HCT116 (cell line): ENCODE results near the gene SLC44A4. TPM values are rescaled to one million over a fixed set of nuclear protein-coding genes. Genes with fewer than 3 reads are reported as not detected.
A peak's percentile ranks its signal among the peaks of the same experiment; 100 is the strongest.
"Not testable (repeated sequence)": the region's sequence is repeated elsewhere in the genome, so short reads cannot be mapped to it uniquely, and the experiment has no call there.

Experiments used
- ATAC-seq: fragments of 200-7000 bp; cut with Tn5 transposase; 2 replicates; pipeline ENCODE4 v1.9.1; 2020; ENCODE audit warnings: mild to moderate bottlenecking, moderate library complexity
- BruUV-seq: library from RNA; stranded (reverse); fragments of 400-500 nt; replicated peaks from 2 replicates; lab custom pipeline; 2021; lab: Mats Ljungman, UMichigan
- CTCF ChIA-PET: fragments of 300-600 bp; sonication (Branson Sonifier 250); formaldehyde crosslinking; loops from one replicate; lab custom pipeline; 2021; ENCODE audit warnings: antibody characterized with exemption; lab: Charles Lee
- POLR2A ChIA-PET: fragments of 300-600, 350-600 bp; sonication (Branson Sonifier 250); formaldehyde crosslinking; loops from one replicate; lab custom pipeline; 2021; ENCODE audit warnings: antibody characterized with exemption; lab: Charles Lee
- RAD21 ChIA-PET, 2 experiments: fragments of 300-600 bp; sonication (Branson Sonifier 250); formaldehyde crosslinking; loops; one replicate each; lab custom pipeline; 2023; ENCODE audit warnings: low total read pairs in 2 of 2; ENCODE audit not compliant: uncharacterized antibody in 2 of 2, unreplicated experiment in 2 of 2, low non-redundant PET in 1 of 2; lab: Charles Lee
- DNase-seq: peaks from one replicate; pipeline ENCODE4 v3.0.0-alpha.2; 2010; ENCODE audit warnings: low read depth, low spot score
- H2AFZ ChIP-seq: fragments of 200-600 bp; shearing (Covaris generic), sonication (generic); 2 replicates; pipeline ENCODE4 v1.6.1; 2017; ENCODE audit warnings: low read depth, mixed run types, mixed read lengths, antibody characterized with exemption, low read length; ENCODE audit not compliant: poor library complexity, severe bottlenecking
- H3K27ac ChIP-seq: 2 replicates; pipeline ENCODE4 v1.5.1; 2012; ENCODE audit warnings: low read depth, low read length
- H3K27me3 ChIP-seq: fragments of 200-600 bp; sonication (generic); 2 replicates; pipeline ENCODE4 v1.6.1; 2016; ENCODE audit warnings: mixed run types, low read length, mixed read lengths; ENCODE audit not compliant: insufficient read depth
- H3K36me3 ChIP-seq, 2 experiments: fragments of 200-500 bp in 1 of 2; fragments of 200-600 bp in 1 of 2; sonication (Bioruptor generic) in 1 of 2; sonication (generic) in 1 of 2; 2 replicates each; pipeline versions ENCODE4 v1.5.1 to v1.6.1; 2014 to 2016; ENCODE audit warnings: low read length in 2 of 2, inconsistent platforms in 1 of 2, mixed read lengths in 1 of 2, mixed run types in 1 of 2; ENCODE audit not compliant: insufficient read depth in 2 of 2, control insufficient read depth in 1 of 2
- H3K4me1 ChIP-seq, 2 experiments: fragments of 200-600 bp in 1 of 2; sonication (generic) in 1 of 2; 2 replicates each; pipeline versions ENCODE4 v1.5.1 to v1.6.1; 2012 to 2017; ENCODE audit warnings: low read length in 2 of 2, inconsistent platforms in 1 of 2, mild to moderate bottlenecking in 1 of 2, mixed read lengths in 1 of 2, mixed run types in 1 of 2, moderate library complexity in 1 of 2; ENCODE audit not compliant: insufficient read depth in 2 of 2, control insufficient read depth in 1 of 2
- H3K4me2 ChIP-seq: fragments of 200-600 bp; sonication (generic); 2 replicates; pipeline ENCODE4 v1.6.1; 2017; ENCODE audit warnings: mixed run types, low read length, mixed read lengths
- H3K4me3 ChIP-seq, 2 experiments: fragments of 200-600 bp in 1 of 2; sonication (generic) in 1 of 2; replicated peaks in 1 of 2; 2 replicates each; pipeline ENCODE4 v1.5.1; 2011 to 2016; ENCODE audit warnings: low read length in 2 of 2, control low read depth in 1 of 2, low read depth in 1 of 2, mild to moderate bottlenecking in 1 of 2, mixed read lengths in 1 of 2, mixed run types in 1 of 2
- H3K79me2 ChIP-seq: fragments of 200-600 bp; sonication (generic); 2 replicates; pipeline ENCODE4 v1.6.1; 2017; ENCODE audit warnings: mild to moderate bottlenecking, mixed run types, low read length, moderate library complexity, mixed read lengths; ENCODE audit not compliant: insufficient read depth
- H3K9ac ChIP-seq: fragments of 200-600 bp; sonication (generic); 2 replicates; pipeline ENCODE4 v1.6.1; 2016; ENCODE audit warnings: low read length, mixed read lengths
- H3K9me2 ChIP-seq: fragments of 200-600 bp; sonication (generic), shearing (Covaris generic); 2 replicates; pipeline ENCODE4 v1.6.1; 2017; ENCODE audit warnings: mixed run types, mild to moderate bottlenecking, moderate library complexity; ENCODE audit not compliant: insufficient read depth
- H3K9me3 ChIP-seq, 2 experiments: fragments of 200-500 bp in 1 of 2; fragments of 200-600 bp in 1 of 2; sonication (Bioruptor generic) in 1 of 2; sonication (generic) in 1 of 2; 2 replicates each; pipeline ENCODE4 v1.6.1; 2014 to 2017; ENCODE audit warnings: low read length in 2 of 2, mixed read lengths in 2 of 2, inconsistent platforms in 1 of 2, low read depth in 1 of 2, mild to moderate bottlenecking in 1 of 2, mixed run types in 1 of 2, moderate library complexity in 1 of 2; ENCODE audit not compliant: control insufficient read depth in 1 of 2, insufficient read depth in 1 of 2
- H4K20me1 ChIP-seq: fragments of 200-600 bp; sonication (generic), shearing (Covaris generic); 2 replicates; pipeline ENCODE4 v1.6.1; 2017; ENCODE audit warnings: mixed run types, mild to moderate bottlenecking, moderate library complexity; ENCODE audit not compliant: insufficient read depth
- CBX3 ChIP-seq: IDR thresholded peaks from 2 replicates; pipeline ENCODE4 v1.6.1; 2012; ENCODE audit warnings: low read depth
- EGR1 ChIP-seq: IDR thresholded peaks from 2 replicates; pipeline ENCODE4 v1.6.1; 2012; ENCODE audit warnings: low read depth
- ELF1 ChIP-seq: IDR thresholded peaks from 2 replicates; pipeline ENCODE4 v1.6.1; 2012; ENCODE audit warnings: low read depth, borderline replicate concordance
- EZH2phosphoT487 ChIP-seq: fragments of 200-600 bp; IDR thresholded peaks from 2 replicates; pipeline ENCODE4 v1.6.1; 2018; ENCODE audit warnings: antibody characterized with exemption, borderline replicate concordance
- POLR2A ChIP-seq: IDR thresholded peaks from 2 replicates; pipeline ENCODE4 v1.7.0; 2011; ENCODE audit warnings: borderline replicate concordance; ENCODE audit not compliant: insufficient read depth, insufficient read length; ENCODE audit errors: extremely low read depth
- POLR2AphosphoS5 ChIP-seq: IDR thresholded peaks from 2 replicates; pipeline ENCODE4 v1.6.1; 2011; ENCODE audit warnings: mild to moderate bottlenecking, low read depth, low read length, moderate library complexity
- RAD21 ChIP-seq: IDR thresholded peaks from 2 replicates; pipeline ENCODE4 v1.6.1; 2012; ENCODE audit warnings: low read depth, mild to moderate bottlenecking
- SIN3A ChIP-seq: IDR thresholded peaks from 2 replicates; pipeline ENCODE4 v1.6.1; 2012; ENCODE audit warnings: low read depth
- intact Hi-C: fragments of 100-400 bp; cut with micrococcal nuclease; formaldehyde crosslinking; loops from 2 replicates; pipeline ENCODE4 v1.10.0; 2022
- total RNA-seq: library from RNA; stranded (reverse); gene quantifications from one replicate; pipeline ENCODE4 v1.2.1, GENCODE V29; 2021; ENCODE audit not compliant: unreplicated experiment
- TF ChIP-seq, protein P1 (sequence below), 3 experiments: fragments of 200-600 bp in 1 of 3; sonication (generic) in 1 of 3; IDR thresholded peaks in 2 of 3; conservative IDR thresholded peaks in 1 of 3; 2 replicates each; pipeline ENCODE4 v1.5.1; 2012 to 2017; ENCODE audit warnings: low read depth in 2 of 3, low read length in 2 of 3, antibody characterized with exemption in 1 of 3, borderline replicate concordance in 1 of 3, control low read depth in 1 of 3, mild to moderate bottlenecking in 1 of 3, mixed read lengths in 1 of 3, mixed run types in 1 of 3, moderate library complexity in 1 of 3; ENCODE audit not compliant: insufficient read depth in 1 of 3

Gene SLC44A4
- total RNA-seq, 1 experiment from 2014 or later, result 0.74 TPM

DNA sequence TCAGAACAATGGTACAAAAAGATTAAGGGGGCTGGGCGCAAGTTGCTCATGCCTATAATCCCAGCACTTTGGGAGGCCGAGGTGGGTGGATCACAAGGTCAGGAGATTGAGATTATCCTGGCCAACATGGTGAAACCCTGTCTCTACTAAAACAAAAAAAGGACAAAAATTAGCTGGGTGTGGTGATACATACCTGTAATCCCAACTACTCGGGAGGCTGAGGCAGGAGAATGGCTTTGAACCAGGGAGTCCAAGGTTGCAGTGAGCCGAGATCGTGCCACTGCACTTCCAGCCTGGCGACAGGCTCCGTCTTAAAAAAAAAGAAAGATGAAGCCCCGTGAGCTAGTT lies 39.0 kb downstream of the SLC44A4 start:
- POLR2A ChIA-PET, result interaction anchor here (1.1 to 2.9 kb wide), 6 partner anchors 12 to 104 kb away, joined by 3 to 11 read pairs (median 5); partner anchors contain the start of genes HSPA1B, LSM2 and NEU1
- BruUV-seq, H2AFZ ChIP-seq, CTCF ChIA-PET, H3K4me2 ChIP-seq, DNase-seq, ATAC-seq, RAD21 ChIA-PET, H3K9me3 ChIP-seq, H3K4me3 ChIP-seq, H3K9me2 ChIP-seq, H3K27ac ChIP-seq, H3K27me3 ChIP-seq, H3K9ac ChIP-seq: not testable (repeated sequence)
- H3K79me2 ChIP-seq, result peaks cover 49% of the 10 kb centered on the region
- intact Hi-C loops, result loop anchor here (10.0 kb wide), 1 partner anchor 295 kb away; the partner anchor contains the start of genes ATP6V1G2, DDX39B and NFKBIL1
- peaks cover 11 to 28% of the 10 kb centered on the region in 2 experiments; a peak in 3 of 4 replicates for H3K4me1 ChIP-seq
- H4K20me1 ChIP-seq, result peaks cover 31% of the 10 kb centered on the region
- peaks cover 24 to 50% of the 10 kb centered on the region in 2 experiments; a peak in 3 of 4 replicates for H3K36me3 ChIP-seq

DNA sequence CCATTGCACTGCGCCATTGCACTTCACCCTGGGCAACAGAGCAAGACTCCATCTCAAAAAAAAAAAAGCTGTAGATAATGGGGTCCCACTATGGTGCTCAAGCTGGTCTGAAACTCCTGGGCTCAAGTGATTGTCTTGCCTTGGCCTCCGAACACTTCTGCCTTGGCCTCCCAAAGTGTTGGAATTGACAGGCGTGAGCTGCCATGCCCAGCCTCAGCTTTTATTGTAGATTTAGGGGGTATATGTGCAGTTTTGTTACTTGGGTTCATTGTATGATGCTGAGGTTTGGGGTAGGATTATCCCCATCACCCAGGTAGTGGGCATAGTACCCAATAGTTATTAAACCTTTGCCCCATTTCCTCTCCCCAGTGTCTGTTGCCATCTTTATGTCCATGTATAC lies 39.8 kb downstream of the SLC44A4 start:
- H3K79me2 ChIP-seq, result peaks cover 50% of the 10 kb centered on the region
- TF ChIP-seq POLR2A (no peak), RAD21 (no peak), POLR2AphosphoS5 (no peak), CBX3 (no peak), ELF1 (no peak), SIN3A (no peak), EZH2phosphoT487 (no peak), EGR1 (no peak)
- TF ChIP-seq, protein P1, sequence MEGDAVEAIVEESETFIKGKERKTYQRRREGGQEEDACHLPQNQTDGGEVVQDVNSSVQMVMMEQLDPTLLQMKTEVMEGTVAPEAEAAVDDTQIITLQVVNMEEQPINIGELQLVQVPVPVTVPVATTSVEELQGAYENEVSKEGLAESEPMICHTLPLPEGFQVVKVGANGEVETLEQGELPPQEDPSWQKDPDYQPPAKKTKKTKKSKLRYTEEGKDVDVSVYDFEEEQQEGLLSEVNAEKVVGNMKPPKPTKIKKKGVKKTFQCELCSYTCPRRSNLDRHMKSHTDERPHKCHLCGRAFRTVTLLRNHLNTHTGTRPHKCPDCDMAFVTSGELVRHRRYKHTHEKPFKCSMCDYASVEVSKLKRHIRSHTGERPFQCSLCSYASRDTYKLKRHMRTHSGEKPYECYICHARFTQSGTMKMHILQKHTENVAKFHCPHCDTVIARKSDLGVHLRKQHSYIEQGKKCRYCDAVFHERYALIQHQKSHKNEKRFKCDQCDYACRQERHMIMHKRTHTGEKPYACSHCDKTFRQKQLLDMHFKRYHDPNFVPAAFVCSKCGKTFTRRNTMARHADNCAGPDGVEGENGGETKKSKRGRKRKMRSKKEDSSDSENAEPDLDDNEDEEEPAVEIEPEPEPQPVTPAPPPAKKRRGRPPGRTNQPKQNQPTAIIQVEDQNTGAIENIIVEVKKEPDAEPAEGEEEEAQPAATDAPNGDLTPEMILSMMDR (IDR thresholded peaks at IDR 0.05 in 2 of 3, conservative IDR thresholded peaks at IDR 0.05 in 1 of 3; ENCODE audit: borderline replicate concordance in 1 of 3, insufficient read depth in 1 of 3, low read depth in 2 of 3, low read length in 2 of 3), result no peak
- TF ChIP-seq, all 23 proteins: peak for 0
- ChIA-PET POLR2A (interaction anchor here (1.8 to 2.9 kb wide), 3 partner anchors 11 to 48 kb away, joined by 6 to 11 read pairs (median 9); partner anchors contain the start of genes HSPA1B and NEU1), RAD21 (no interaction called here), CTCF (no interaction called here)
- ATAC-seq (no peak), DNase-seq (no peak)
- no peak overlapping the region for H3K9ac ChIP-seq
- H3K9me3 ChIP-seq, result no peaks in the 10 kb centered on the region
- no peak overlapping the region for H3K4me3 ChIP-seq
- H3K36me3 ChIP-seq, result peaks cover 24 to 50% of the 10 kb centered on the region in 2 experiments; a peak in 3 of 4 replicates
- no peak overlapping the region for H3K4me2 ChIP-seq
- H3K27me3 ChIP-seq, result no peaks in the 10 kb centered on the region
- peaks cover 14 to 32% of the 10 kb centered on the region in 2 experiments; a peak in 3 of 4 replicates for H3K4me1 ChIP-seq
- peak overlapping the region; percentile 17; the same call in 1 of the 2 replicates for H3K27ac ChIP-seq
- peaks cover 31% of the 10 kb centered on the region for H4K20me1 ChIP-seq
- no TSS peak for BruUV-seq
- intact Hi-C loops, result loop anchor here (10.0 kb wide), 1 partner anchor 294 kb away; the partner anchor contains the start of genes ATP6V1G2, DDX39B and NFKBIL1
- no peak overlapping the region for H2AFZ ChIP-seq
- H3K9me2 ChIP-seq, result no peaks in the 10 kb centered on the region

DNA sequence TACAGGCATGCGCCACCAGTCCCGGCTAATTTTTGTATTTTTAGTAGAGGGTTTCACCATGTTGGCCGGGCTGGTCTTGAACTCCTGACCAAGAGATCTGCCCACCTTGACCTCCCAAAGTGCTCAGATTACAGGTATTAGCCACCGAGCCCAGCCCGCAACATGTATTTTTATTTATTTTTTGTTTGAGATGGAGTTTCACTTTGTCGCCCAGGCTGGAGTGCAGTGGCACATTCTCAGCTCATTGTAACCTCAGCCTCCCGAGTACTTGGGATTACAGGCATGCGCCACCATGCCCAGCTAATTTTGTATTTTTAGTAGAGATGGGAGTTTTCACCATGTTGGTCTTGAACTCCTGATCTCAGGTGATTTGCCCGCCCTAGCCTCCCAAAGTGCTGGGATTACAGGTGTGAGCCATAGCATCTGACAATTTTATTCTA lies 40.7 kb downstream of the SLC44A4 start:
- peaks cover 31% of the 10 kb centered on the region for H4K20me1 ChIP-seq
- POLR2A ChIA-PET, result interaction anchor here (0.6 to 2.3 kb wide), 2 partner anchors 47 to 388 kb away, joined by 3 to 6 read pairs; no protein-coding TSS in a partner anchor
- peaks cover 14 to 39% of the 10 kb centered on the region in 2 experiments; a peak in 3 of 4 replicates for H3K4me1 ChIP-seq
- RAD21 ChIA-PET, DNase-seq, H3K4me3 ChIP-seq, CTCF ChIA-PET, ATAC-seq, BruUV-seq, H3K27me3 ChIP-seq, H3K9me3 ChIP-seq, H2AFZ ChIP-seq, H3K9me2 ChIP-seq: not testable (repeated sequence)
- peaks cover 24 to 50% of the 10 kb centered on the region in 2 experiments; a peak in 3 of 4 replicates for H3K36me3 ChIP-seq
- peak overlapping the region; percentile 93; the same call in 1 of the 2 replicates for H3K27ac ChIP-seq
- peak overlapping the region; percentile 100; the same call in 1 of the 2 replicates for H3K9ac ChIP-seq
- H3K79me2 ChIP-seq, result peaks cover 50% of the 10 kb centered on the region
- intact Hi-C loops, result loop anchor here (10.0 kb wide), 1 partner anchor 293 kb away; the partner anchor contains the start of genes ATP6V1G2, DDX39B and NFKBIL1
- H3K4me2 ChIP-seq, result peak overlapping the region; percentile 94; the same call in 1 of the 2 replicates
